KMS-11 (cell line): ENCODE data around the gene TRRAP.

Experiments used
- H2AFZ ChIP-seq: fragments of 200-600 bp; sonication (generic); 2 replicates; pipeline ENCODE4 v1.6.1; 2016; ENCODE audit warnings: antibody characterized with exemption, mixed run types, low read depth
- H3K27ac ChIP-seq: fragments of 200-600 bp; sonication (generic); 2 replicates; pipeline ENCODE4 v1.6.1; 2016; ENCODE audit warnings: mild to moderate bottlenecking, mixed run types
- H3K27me3 ChIP-seq: fragments of 200-600 bp; sonication (generic); 2 replicates; pipeline ENCODE4 v1.6.1; 2017; ENCODE audit warnings: mild to moderate bottlenecking, low read depth, mixed run types, moderate library complexity; ENCODE audit not compliant: insufficient read depth
- H3K36me3 ChIP-seq: fragments of 200-600 bp; sonication (generic); 2 replicates; pipeline ENCODE4 v1.6.1; 2017; ENCODE audit warnings: mild to moderate bottlenecking, mixed run types; ENCODE audit not compliant: insufficient read depth
- H3K4me1 ChIP-seq: fragments of 200-600 bp; sonication (generic); 2 replicates; pipeline ENCODE4 v1.6.1; 2016; ENCODE audit warnings: mild to moderate bottlenecking, low read depth, mixed run types; ENCODE audit not compliant: poor library complexity, severe bottlenecking
- H3K4me2 ChIP-seq: fragments of 200-600 bp; sonication (generic); 2 replicates; pipeline ENCODE4 v1.7.0; 2016; ENCODE audit warnings: mild to moderate bottlenecking, mixed run types
- H3K4me3 ChIP-seq: fragments of 200-600 bp; sonication (generic); IDR thresholded peaks from 2 replicates; pipeline ENCODE4 v1.6.1; 2017; ENCODE audit warnings: low read depth, low read length, mixed read lengths; ENCODE audit not compliant: insufficient read depth
- H3K79me2 ChIP-seq: fragments of 200-600 bp; sonication (generic); 2 replicates; pipeline ENCODE4 v1.6.1; 2016; ENCODE audit warnings: low read depth, mixed run types; ENCODE audit not compliant: insufficient read depth
- H3K9ac ChIP-seq: fragments of 200-600 bp; sonication (generic); 2 replicates; pipeline ENCODE4 v1.6.1; 2016; ENCODE audit warnings: mild to moderate bottlenecking, mixed run types
- H4K20me1 ChIP-seq: fragments of 200-600 bp; sonication (generic); 2 replicates; pipeline ENCODE4 v1.6.1; 2016; ENCODE audit warnings: mild to moderate bottlenecking, mixed run types; ENCODE audit not compliant: insufficient read depth
- CTCF ChIP-seq: fragments of 200-600 bp; sonication (generic); conservative IDR thresholded peaks from 2 replicates; pipeline ENCODE4 v1.6.1; 2017; ENCODE audit warnings: low read depth, mild to moderate bottlenecking, antibody characterized with exemption, low read length, moderate library complexity, mixed read lengths

Gene TRRAP

GRCh38 chr7:98976396-98977185 is 98.3 kb downstream of the TRRAP start:
- H3K27me3 ChIP-seq: no peaks in the 10 kb centered on the region
- no peaks in the 10 kb centered on the region for H3K79me2 ChIP-seq
- H3K9ac ChIP-seq: no peak overlapping the region
- no peak overlapping the region for H3K4me3 ChIP-seq
- H4K20me1 ChIP-seq: no peaks in the 10 kb centered on the region
- no peak overlapping the region for H3K27ac ChIP-seq
- TF ChIP-seq CTCF: no peak
- peaks cover 42% of the 10 kb centered on the region; the same call in 1 of the 2 replicates for H3K36me3 ChIP-seq
- no peaks in the 10 kb centered on the region for H3K4me1 ChIP-seq
- H2AFZ ChIP-seq: no peak overlapping the region
- H3K4me2 ChIP-seq: no peak overlapping the region

GRCh38 chr7:98978672-98979071 is 100.3 kb downstream of the TRRAP start:
- Histone ChIP-seq H3K27me3 (no peaks in the 10 kb centered on the region), H3K4me2 (no peak overlapping the region), H3K27ac (no peak overlapping the region), H3K4me3 (no peak overlapping the region), H2AFZ (no peak overlapping the region), H4K20me1 (no peaks in the 10 kb centered on the region), H3K79me2 (no peaks in the 10 kb centered on the region), H3K4me1 (no peaks in the 10 kb centered on the region), H3K9ac (no peak overlapping the region), H3K36me3 (peaks cover 40% of the 10 kb centered on the region; the same call in 1 of the 2 replicates)
- TF ChIP-seq CTCF: no peak

GRCh38 chr7:98981701-98982100 is 103.4 kb downstream of the TRRAP start:
- Histone ChIP-seq H3K79me2 (no peaks in the 10 kb centered on the region; the same call in 1 of the 2 replicates), H3K4me1 (no peaks in the 10 kb centered on the region), H3K36me3 (peaks cover 45% of the 10 kb centered on the region; the same call in 1 of the 2 replicates)

GRCh38 chr7:98982686-98983085 is 104.4 kb downstream of the TRRAP start:
- Histone ChIP-seq H3K27ac (no peak overlapping the region), H3K4me2 (no peak overlapping the region), H3K4me3 (no peak overlapping the region), H3K27me3 (no peaks in the 10 kb centered on the region), H3K36me3 (peaks cover 50% of the 10 kb centered on the region; the same call in 1 of the 2 replicates), H3K79me2 (no peaks in the 10 kb centered on the region; the same call in 1 of the 2 replicates), H4K20me1 (no peaks in the 10 kb centered on the region), H2AFZ (no peak overlapping the region), H3K9ac (no peak overlapping the region), H3K4me1 (no peaks in the 10 kb centered on the region)
- no peak for TF ChIP-seq CTCF

More at GRCh38 chr7:98981701-98982100, 103.4 kb downstream of the TRRAP start:
- no peak overlapping the region for H3K27ac ChIP-seq
- no peak for TF ChIP-seq CTCF
- no peak overlapping the region for H3K9ac ChIP-seq
- no peak overlapping the region for H2AFZ ChIP-seq
- no peak overlapping the region for H3K4me3 ChIP-seq
- no peaks in the 10 kb centered on the region for H3K27me3 ChIP-seq
- H4K20me1 ChIP-seq: no peaks in the 10 kb centered on the region
- H3K4me2 ChIP-seq: no peak overlapping the region
